ENCODE results near the gene ABCD3.
A peak's percentile ranks its signal among the peaks of the same experiment; 100 is the strongest.

ABCD3 gene

GRCh38 chr1:94529416-94529815 lies 111.2 kb downstream of the ABCD3 start:
- no peak for DNase-seq

GRCh38 chr1:94530373-94530878 lies 112.2 kb downstream of the ABCD3 start:
- no peak for DNase-seq

- DNase-seq = no peak
These were observed 113.5 kb downstream of the ABCD3 start for GRCh38 chr1:94531664-94532063.

- DNase-seq = peak in 1 of 3 experiments; percentile 36
These were observed 113.9 kb downstream of the ABCD3 start for GRCh38 chr1:94532077-94532476.

- DNase-seq = peak in 2 of 3 experiments; percentile 49 to 63
These were observed 116.9 kb downstream of the ABCD3 start for GRCh38 chr1:94535095-94535494.

- no peak for DNase-seq
These were observed 117.7 kb downstream of the ABCD3 start for GRCh38 chr1:94535879-94536278.

GRCh38 chr1:94537254-94537653 lies 119.1 kb downstream of the ABCD3 start:
- DNase-seq = no peak

GRCh38 chr1:94538243-94538827 lies 120.1 kb downstream of the ABCD3 start:
- no peak for DNase-seq

GRCh38 chr1:94539496-94539895 lies 121.3 kb downstream of the ABCD3 start:
- no peak for DNase-seq

- DNase-seq = no peak
These were observed 122.5 kb downstream of the ABCD3 start for GRCh38 chr1:94540440-94541245.

- peak; percentile 5 to 62 (median 56) for DNase-seq
These were observed 123.3 kb downstream of the ABCD3 start, which contains the start of gene F3 for GRCh38 chr1:94541246-94542087. F3 (minus strand) TSS chr1:94541759; CDS start chr1:94541636, 123 bp downstream.

- no peak for DNase-seq
These were observed 124.1 kb downstream of the ABCD3 start for GRCh38 chr1:94542088-94542870.

- no peak for DNase-seq
These were observed 124.8 kb downstream of the ABCD3 start for GRCh38 chr1:94543001-94543400.

GRCh38 chr1:94543893-94544635 lies 125.9 kb downstream of the ABCD3 start:
- no peak for DNase-seq

GRCh38 chr1:94544706-94545490 lies 126.7 kb downstream of the ABCD3 start:
- DNase-seq = no peak

- no peak for DNase-seq
These were observed 131.5 kb downstream of the ABCD3 start for GRCh38 chr1:94549706-94550105.

GRCh38 chr1:94550396-94550795 lies 132.2 kb downstream of the ABCD3 start:
- DNase-seq = no peak

- no peak for DNase-seq
These were observed 132.6 kb downstream of the ABCD3 start for GRCh38 chr1:94550800-94551241.

GRCh38 chr1:94551449-94551848 lies 133.3 kb downstream of the ABCD3 start:
- DNase-seq = no peak

- DNase-seq = no peak
These were observed 133.9 kb downstream of the ABCD3 start for GRCh38 chr1:94552071-94552586.
